HK-2 (cell line): ENCODE measurements around the gene AGMO.

Experiments
- DNase-seq: peaks from one replicate; pipeline ENCODE4 v3.0.0-alpha.2; 2018; ENCODE audit not compliant: unreplicated experiment

AGMO gene

GRCh38 chr7:15397159-15397550 is 164.7 kb downstream of the AGMO start:
- no peak for DNase-seq

GRCh38 chr7:15396210-15397158 is 165.3 kb downstream of the AGMO start:
- no peak for DNase-seq

- DNase-seq, result no peak
Measured at GRCh38 chr7:15389073-15389472, 172.7 kb downstream of the AGMO start.

GRCh38 chr7:15378494-15379145 is 183.2 kb downstream of the AGMO start:
- DNase-seq, result no peak

- no peak for DNase-seq
Measured at GRCh38 chr7:15376600-15376999, 185.2 kb downstream of the AGMO start.

GRCh38 chr7:15370441-15370840 is 191.4 kb downstream of the AGMO start:
- no peak for DNase-seq

- no peak for DNase-seq
Measured at GRCh38 chr7:15368653-15369052, 193.2 kb downstream of the AGMO start.

GRCh38 chr7:15367897-15368296 is 193.9 kb downstream of the AGMO start:
- no peak for DNase-seq

GRCh38 chr7:15358112-15358511 is 203.7 kb downstream of the AGMO start:
- no peak for DNase-seq

- DNase-seq, result no peak
Measured at GRCh38 chr7:15352421-15353206, 209.2 kb downstream of the AGMO start.

- no peak for DNase-seq
Measured at GRCh38 chr7:15345216-15345615, 216.6 kb downstream of the AGMO start.

GRCh38 chr7:15341817-15342216 is 220.0 kb downstream of the AGMO start:
- DNase-seq, result no peak

- DNase-seq, result no peak
Measured at GRCh38 chr7:15336146-15336545, 225.7 kb downstream of the AGMO start.

GRCh38 chr7:15335390-15335789 is 226.4 kb downstream of the AGMO start:
- no peak for DNase-seq

GRCh38 chr7:15334536-15335263 is 227.1 kb downstream of the AGMO start:
- DNase-seq, result no peak

- no peak for DNase-seq
Measured at GRCh38 chr7:15332956-15333355, 228.9 kb downstream of the AGMO start.

GRCh38 chr7:15330943-15331342 is 230.9 kb downstream of the AGMO start:
- no peak for DNase-seq

GRCh38 chr7:15327001-15327400 is 234.8 kb downstream of the AGMO start:
- DNase-seq, result no peak

- DNase-seq, result no peak
Measured at GRCh38 chr7:15326044-15326644, 235.7 kb downstream of the AGMO start.

- DNase-seq, result no peak
Measured at GRCh38 chr7:15323550-15323949, 238.3 kb downstream of the AGMO start.

GRCh38 chr7:15317215-15317614 is 244.6 kb downstream of the AGMO start:
- DNase-seq, result no peak
